ENCODE measurements around the gene GATA1.
A peak's percentile ranks its signal among the peaks of the same experiment; 100 is the strongest.

Gene GATA1

GRCh38 chrX:48785540-48786214, 713 bp upstream of the GATA1 start:
- no peak for DNase-seq

- no peak for DNase-seq
Measured at GRCh38 chrX:48786825-48787504, 575 bp downstream of the GATA1 start.

DNA sequence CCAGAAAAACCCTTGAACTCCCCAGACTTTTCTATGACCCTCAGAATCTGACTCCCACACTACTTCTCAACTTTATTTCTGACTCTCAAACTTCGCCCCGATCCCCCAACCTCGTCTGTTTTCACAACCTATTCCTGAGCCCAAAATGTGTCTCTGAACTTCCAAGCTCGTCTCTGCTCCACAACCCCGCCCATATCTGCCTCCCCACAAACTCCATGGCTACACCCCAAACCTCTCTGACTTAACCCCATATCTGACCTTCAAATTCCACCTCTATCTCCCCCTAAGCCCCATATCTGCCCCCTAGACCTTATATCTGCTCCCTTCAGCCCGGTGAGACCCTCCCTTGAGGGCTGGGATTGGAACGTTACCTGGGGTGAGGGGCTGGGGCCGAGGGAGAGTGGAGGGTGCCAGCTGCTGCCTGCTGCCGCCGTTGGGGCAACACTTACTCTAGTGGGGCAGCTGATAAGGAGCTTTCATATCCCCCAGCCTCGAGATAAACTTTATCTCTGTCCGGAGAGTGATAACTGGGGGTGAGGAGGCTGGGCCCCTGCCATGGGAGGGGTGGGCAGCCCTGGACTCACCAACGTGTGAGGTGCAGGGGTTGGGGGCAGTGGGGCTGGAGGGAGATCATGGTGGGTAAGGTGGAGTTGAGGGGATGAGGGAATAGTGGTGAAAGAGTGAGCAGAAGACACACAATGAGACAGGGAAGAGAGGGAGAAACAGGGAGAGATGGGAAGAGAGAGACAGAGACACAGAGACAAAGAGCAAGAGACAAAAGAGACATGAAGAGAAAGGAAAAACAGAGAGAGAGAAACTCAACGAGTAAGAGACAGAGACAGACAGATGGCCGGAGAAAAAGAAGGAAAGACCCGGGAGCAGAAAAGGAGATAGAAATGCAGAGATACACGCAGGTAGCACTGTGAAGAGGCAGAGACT, 1.4 kb downstream of the GATA1 start:
- DNase-seq: no peak

DNA sequence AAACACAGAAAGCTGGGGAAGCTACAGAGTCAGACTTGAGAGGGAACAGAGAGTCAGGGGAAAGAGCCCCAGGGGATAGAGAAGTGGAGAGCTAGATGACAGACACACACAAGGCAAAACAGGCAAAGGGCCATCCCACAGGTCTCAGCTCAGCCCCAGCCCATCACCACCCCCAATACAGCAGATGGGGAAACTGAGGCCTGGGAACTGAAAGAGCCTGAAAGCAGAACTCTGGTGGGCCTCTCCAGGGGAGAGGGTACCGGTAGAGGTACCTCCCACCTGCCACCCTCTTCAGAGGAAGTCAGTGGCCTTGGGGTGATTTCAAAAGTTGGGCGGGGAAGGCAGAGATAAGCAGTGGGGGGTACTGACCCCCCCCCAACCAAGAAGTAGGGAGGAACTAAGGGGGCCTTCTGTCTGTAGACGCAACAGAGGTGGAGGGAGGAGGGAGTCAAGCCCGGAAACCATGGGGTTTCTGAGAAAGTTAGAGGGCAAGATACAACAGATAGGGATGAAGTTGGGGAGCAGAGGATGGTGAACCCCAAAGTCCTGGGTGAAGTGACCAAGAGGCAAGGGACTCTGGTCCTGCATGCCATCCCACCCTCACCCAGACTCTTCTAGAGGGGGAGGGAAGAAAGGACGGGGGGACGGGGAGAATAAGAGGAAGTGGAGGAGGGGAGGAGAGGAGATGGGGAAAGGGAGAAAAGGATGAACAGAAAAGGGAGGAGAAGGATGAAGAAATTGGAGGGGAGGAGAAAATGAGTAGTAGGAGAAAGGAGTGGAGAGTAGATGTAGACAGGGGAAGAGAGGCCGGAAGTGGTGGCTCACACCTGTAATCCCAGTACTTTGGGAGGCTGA, 3.2 kb downstream of the GATA1 start:
- DNase-seq: no peak

DNA sequence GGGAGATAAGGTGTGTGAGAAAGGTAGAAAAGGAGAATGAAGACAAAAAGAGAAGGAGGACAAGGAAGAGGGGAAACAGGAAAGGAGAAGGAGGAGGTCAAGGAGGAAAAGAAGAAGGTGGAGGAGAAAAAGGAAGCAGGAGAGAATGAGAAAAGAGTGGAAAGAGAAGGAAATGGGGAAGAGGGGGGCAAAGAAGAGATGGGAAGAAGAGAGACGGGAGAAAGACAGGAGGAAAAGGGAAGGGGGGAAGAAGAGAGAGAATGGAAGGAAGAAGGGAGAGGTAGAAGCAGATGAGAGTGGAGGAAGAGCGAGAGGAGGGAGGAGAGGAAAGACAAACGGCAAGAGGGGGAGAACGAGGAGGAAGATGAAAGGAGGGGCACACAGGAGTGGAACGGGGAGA, 4.1 kb downstream of the GATA1 start:
- no peak for DNase-seq

GRCh38 chrX:48791063-48791820, 4.9 kb downstream of the GATA1 start:
- DNase-seq: no peak

DNA sequence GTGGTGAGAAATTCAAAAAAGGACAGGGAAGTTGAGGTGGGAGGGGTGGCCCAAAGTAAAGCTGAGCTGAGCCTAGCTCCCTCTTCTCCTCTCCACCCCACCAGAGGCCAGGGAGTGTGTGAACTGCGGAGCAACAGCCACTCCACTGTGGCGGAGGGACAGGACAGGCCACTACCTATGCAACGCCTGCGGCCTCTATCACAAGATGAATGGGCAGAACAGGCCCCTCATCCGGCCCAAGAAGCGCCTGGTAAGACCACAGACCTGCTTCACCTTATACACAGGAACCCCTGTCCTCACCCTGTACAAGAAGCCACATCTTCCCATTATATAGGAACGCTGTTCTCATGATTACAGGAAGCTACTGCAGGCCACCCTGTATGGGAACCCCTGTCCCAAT, 5.8 kb downstream of the GATA1 start:
- no peak for DNase-seq

- DNase-seq: no peak
Measured at GRCh38 chrX:48793935-48794334, 7.5 kb downstream of the GATA1 start.

DNA sequence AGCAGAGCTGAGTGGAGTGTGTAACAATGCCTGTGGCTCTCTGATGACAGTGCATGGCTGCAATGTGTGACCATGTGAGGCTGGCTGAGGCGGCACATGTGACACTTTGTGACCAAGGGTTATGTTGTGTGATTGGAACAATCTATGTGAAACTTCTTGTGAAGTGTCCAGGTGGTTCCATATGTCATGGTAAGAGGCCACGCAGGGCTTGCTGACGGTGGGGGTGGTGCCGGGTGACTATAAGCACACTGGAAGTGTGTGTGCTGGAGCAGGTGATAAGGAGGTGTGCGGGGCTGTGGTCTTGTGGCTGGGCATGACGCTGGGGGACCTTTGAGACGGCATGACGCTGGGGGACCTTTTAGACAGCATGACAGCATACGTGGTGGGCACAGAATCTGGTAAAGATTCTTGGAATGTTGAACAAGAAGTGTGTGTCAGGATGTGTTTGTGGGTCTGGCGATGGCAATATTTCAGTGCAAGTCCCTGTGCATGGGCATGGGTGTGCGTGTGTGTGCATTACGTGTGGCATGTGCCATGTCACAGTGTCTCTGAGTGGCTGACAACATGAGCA, 8.0 kb downstream of the GATA1 start:
- DNase-seq: peak in 1 of 2 donors; percentile 9

GRCh38 chrX:48794911-48795515, 8.6 kb downstream of the GATA1 start:
- DNase-seq: no peak

DNA sequence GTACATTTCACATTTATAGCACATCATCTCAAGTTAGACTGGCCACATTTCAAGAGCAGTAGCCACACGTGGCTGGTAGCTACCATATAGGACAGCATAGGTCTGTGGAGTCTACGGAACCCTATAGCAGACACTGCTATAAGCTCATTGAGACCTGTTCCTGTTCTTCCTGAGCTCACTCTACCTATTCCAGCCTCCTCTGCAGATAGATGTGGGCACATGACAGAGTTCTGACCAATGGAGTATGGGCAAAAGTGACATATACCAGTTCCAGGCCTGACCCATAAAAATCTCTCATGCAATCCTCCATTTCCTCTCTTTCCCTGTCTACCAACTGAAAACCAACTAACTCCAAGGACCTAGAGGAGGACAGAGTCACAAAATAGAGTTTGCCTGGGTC, 11.9 kb downstream of the GATA1 start:
- no peak for DNase-seq

DNA sequence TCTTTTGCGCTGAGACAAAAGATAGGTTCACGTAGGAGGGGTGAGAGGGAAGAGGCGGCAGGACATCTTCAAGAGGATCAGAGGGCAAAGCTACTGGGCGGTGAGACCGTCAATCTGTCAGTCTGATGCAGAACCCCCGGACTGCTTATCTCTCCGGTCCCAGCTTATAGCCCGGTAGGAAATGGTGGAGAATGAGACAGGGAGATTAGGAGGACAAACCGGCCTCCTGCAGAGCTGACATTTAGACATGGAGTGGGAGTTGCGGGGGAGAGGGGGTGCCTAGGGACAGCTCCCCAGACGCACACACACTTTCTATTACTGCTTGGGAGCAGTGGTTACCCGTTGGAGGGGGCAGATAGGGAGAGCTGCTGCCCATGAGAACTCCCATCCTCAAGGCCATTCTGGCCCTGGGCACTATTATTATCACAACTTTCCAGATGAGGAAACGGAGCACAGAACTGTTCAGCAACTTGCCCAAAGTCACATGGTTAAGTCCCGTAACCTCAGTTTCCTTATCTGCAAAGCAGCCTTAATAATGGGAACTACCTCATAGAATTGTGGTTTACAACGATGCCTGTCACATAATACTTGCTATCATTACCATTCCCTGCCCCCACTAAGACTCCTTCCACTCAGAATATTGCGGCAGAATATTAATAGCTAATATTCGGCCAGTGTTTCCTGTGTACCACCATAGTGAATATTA, 14.3 kb downstream of the GATA1 start:
- DNase-seq: peak; percentile 46 to 48

- DNase-seq: peak; percentile 98
Measured at GRCh38 chrX:48801280-48802088, 15.1 kb downstream of the GATA1 start, which contains the start of gene HDAC6. TSS of gene HDAC6 (plus strand) at chrX:48802067. CDS start at chrX:48802693, 626 bp downstream.

GRCh38 chrX:48802089-48802904, 15.9 kb downstream of the GATA1 start:
- peak; percentile 71 to 73 for DNase-seq

DNA sequence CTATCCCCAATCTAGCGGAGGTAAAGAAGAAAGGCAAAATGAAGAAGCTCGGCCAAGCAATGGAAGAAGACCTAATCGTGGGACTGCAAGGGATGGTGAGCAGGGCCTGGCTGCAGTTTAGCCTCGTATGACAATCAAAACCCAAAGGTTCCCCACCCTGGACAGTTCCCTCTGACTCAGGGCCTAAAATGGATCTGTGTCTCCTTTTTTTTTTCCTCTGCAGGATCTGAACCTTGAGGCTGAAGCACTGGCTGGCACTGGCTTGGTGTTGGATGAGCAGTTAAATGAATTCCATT, 16.5 kb downstream of the GATA1 start:
- no peak for DNase-seq

DNA sequence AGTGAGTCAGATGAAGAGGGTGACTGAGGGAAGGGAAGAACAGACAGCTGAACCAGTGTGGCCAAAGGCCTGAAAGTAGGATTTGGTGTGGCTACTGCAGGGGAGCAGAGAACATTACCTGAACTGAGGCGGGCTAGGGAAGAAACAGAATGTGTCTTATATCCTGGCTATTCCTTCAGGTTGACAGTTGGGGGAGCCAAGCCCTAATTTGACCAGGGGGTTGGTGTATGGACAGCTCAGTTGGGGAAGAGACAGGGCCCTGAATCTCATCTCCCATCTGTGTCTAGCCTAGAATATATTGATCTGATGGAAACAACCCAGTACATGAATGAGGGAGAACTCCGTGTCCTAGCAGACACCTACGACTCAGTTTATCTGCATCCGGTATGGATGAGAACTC, 19.7 kb downstream of the GATA1 start:
- DNase-seq: peak in 1 of 2 donors; percentile 23

- DNase-seq: peak; percentile 79 to 84
Measured at GRCh38 chrX:48813644-48814043, 27.3 kb downstream of the GATA1 start.

- DNase-seq: no peak
Measured at GRCh38 chrX:48814722-48815121, 28.3 kb downstream of the GATA1 start.

All from inflammatory macrophage (primary cell).